Tibial artery (tissue), 4 donors: ENCODE results near the gene CMTM3.

ENCODE experiments used
- DNase-seq, 2 donors: peaks; one replicate each; pipeline ENCODE4 v3.0.0-alpha.2; 2019
- H3K27ac ChIP-seq, 2 donors: fragments of 200-600 bp; sonication (generic) in 1 of 2; 1 replicate in 1 of 2; 2 replicates in 1 of 2; pipeline ENCODE4 v1.5.1; 2018 to 2019; ENCODE audit warnings: mild to moderate bottlenecking in 1 of 2
- H3K27me3 ChIP-seq, 2 donors: fragments of 200-600 bp; sonication (generic) in 1 of 2; one replicate each; pipeline versions ENCODE4 v1.5.1 to v1.6.0; 2016 to 2019
- H3K36me3 ChIP-seq, 3 donors: fragments of 200-600 bp; sonication (generic) in 2 of 3; one replicate each; pipeline ENCODE4 v1.5.1; 2016 to 2019; ENCODE audit warnings: mild to moderate bottlenecking in 2 of 3
- H3K4me1 ChIP-seq, 4 donors: fragments of 200-600 bp; sonication (generic) in 2 of 4; 1 replicate in 3 of 4; 2 replicates in 1 of 4; pipeline ENCODE4 v1.5.1; 2016 to 2019
- H3K4me3 ChIP-seq, 2 donors: fragments of 200-600 bp; sonication (generic) in 1 of 2; 1 replicate in 1 of 2; 2 replicates in 1 of 2; pipeline ENCODE4 v1.5.1; 2018 to 2019; ENCODE audit warnings: mild to moderate bottlenecking in 2 of 2
- H3K9me3 ChIP-seq, 3 donors: fragments of 200-600 bp; sonication (generic) in 1 of 3; one replicate each; pipeline ENCODE4 v1.5.1; 2016 to 2019
- intact Hi-C: fragments of 100-400 bp; cut with DNase I; formaldehyde crosslinking; loops from one replicate; pipeline ENCODE4 v1.15.0; 2023; ENCODE audit warnings: low total_unique reads
- TF ChIP-seq, protein P1 (sequence below), 2 experiments: fragments of 200-600 bp in 1 of 2; fragments of 450-650 bp in 1 of 2; IDR thresholded peaks; one replicate each; pipeline ENCODE4 v1.5.1; 2017 to 2019; ENCODE audit warnings: antibody characterized with exemption in 2 of 2, mild to moderate bottlenecking in 1 of 2, moderate library complexity in 1 of 2

The CMTM3 gene

DNA sequence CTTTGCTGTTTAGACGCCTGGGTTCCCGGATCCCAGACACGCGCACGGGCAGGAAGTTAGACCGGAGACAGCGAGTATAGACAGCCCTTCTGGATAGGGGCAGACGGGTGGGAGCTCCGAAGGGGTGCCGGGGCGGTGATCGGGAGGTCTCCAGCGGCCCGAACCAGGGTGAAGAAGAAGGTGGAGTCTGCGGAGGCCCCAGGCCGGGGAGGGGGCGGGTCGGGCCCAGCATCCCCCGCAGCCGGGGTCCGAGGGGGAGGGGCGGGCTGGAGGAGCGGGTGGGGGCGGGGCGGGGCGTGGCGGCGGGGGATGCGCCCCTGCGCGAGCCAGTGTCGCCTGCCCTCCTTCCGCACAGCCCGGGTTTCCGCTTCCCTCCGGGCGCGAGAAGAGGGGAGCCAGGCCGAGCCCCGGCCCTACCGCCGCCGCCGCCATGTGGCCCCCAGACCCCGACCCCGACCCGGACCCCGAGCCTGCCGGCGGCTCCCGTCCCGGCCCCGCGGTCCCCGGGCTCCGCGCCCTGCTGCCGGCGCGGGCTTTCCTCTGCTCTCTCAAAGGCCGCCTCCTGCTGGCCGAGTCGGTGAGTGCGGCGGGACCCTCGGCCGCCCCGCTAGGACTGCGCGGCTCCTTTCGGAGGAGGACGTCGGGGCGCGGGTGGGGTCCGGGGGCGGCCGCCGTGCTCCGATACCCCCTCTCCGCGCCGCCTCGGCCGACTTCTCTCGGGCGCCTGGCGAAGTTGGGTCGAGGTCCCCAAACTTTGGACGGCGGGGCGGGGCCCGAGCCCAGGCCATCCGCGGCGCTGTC is at the start of gene CMTM3:
Gene CMTM3, plus strand, starts transcription at position 329 of the 801 bp plus-strand sequence. Its CDS starts 102 bp downstream, at position 431.
- Histone ChIP-seq H3K27me3 (peaks cover 0 to 18% of the 10 kb centered on the region in 2 donors), H3K4me1 (peaks cover 0 to 41% (median 28%) of the 10 kb centered on the region in 4 donors), H3K4me3 (peak within 1 kb of the TSS; percentile 56 to 65), H3K9me3 (no peaks in the 10 kb centered on the region), H3K27ac (peak within 1 kb of the TSS; percentile 68 to 78), H3K36me3 (peaks cover 0 to 3% (median 1%) of the 10 kb centered on the region in 3 donors)
- peak; percentile 50 to 74 for DNase-seq
- TF ChIP-seq, protein P1, sequence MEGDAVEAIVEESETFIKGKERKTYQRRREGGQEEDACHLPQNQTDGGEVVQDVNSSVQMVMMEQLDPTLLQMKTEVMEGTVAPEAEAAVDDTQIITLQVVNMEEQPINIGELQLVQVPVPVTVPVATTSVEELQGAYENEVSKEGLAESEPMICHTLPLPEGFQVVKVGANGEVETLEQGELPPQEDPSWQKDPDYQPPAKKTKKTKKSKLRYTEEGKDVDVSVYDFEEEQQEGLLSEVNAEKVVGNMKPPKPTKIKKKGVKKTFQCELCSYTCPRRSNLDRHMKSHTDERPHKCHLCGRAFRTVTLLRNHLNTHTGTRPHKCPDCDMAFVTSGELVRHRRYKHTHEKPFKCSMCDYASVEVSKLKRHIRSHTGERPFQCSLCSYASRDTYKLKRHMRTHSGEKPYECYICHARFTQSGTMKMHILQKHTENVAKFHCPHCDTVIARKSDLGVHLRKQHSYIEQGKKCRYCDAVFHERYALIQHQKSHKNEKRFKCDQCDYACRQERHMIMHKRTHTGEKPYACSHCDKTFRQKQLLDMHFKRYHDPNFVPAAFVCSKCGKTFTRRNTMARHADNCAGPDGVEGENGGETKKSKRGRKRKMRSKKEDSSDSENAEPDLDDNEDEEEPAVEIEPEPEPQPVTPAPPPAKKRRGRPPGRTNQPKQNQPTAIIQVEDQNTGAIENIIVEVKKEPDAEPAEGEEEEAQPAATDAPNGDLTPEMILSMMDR (IDR thresholded peaks at IDR 0.05) = peak; percentile 65 to 76
- intact Hi-C loops = loop anchor here (5.0 to 10.0 kb wide), 4 partner anchors 130 to 263 kb away; partner anchors contain the start of gene DYNC1LI2

GRCh38 chr16:66560107-66560506 is 44.4 kb upstream of the CMTM3 start:
- intact Hi-C loops = no loop called here
- no peaks in the 10 kb centered on the region for H3K27me3 ChIP-seq
- no peak overlapping the region for H3K4me3 ChIP-seq
- H3K27ac ChIP-seq = no peak overlapping the region
- peaks cover 0 to 40% (median 5%) of the 10 kb centered on the region in 3 donors for H3K36me3 ChIP-seq
- TF ChIP-seq, protein P1 (IDR thresholded peaks at IDR 0.05) = no peak
- no peaks in the 10 kb centered on the region for H3K9me3 ChIP-seq
- H3K4me1 ChIP-seq = peaks cover 0 to 19% (median 0%) of the 10 kb centered on the region in 4 donors
- no peak for DNase-seq

GRCh38 chr16:66561381-66562080 is 43.0 kb upstream of the CMTM3 start:
- TF ChIP-seq, protein P1 (IDR thresholded peaks at IDR 0.05) = no peak
- Histone ChIP-seq H3K27me3 (no peaks in the 10 kb centered on the region), H3K27ac (no peak overlapping the region), H3K9me3 (no peaks in the 10 kb centered on the region), H3K4me3 (no peak overlapping the region), H3K4me1 (peaks cover 0 to 10% (median 0%) of the 10 kb centered on the region in 4 donors), H3K36me3 (peaks cover 8 to 52% (median 14%) of the 10 kb centered on the region in 3 donors)
- intact Hi-C loops = no loop called here
- DNase-seq = no peak

DNA sequence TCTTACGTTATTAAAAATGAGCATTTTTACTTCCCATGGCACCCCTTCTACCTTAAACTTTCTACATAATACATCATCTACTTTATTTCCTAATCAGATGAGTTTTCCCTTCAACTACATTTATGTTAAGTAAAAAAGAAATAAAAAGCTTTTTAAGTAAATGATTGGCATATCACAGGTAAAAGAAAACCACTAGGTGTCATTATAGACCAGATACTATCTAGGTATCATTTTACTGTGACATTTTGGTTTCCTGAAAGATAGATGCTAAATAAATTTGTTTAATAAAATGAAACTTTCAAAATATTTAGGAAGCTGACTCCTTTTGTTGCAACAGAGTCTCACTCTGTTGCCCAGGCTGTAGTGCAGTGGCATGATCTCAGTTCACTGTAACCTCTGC is 42.1 kb upstream of the CMTM3 start:
- peaks cover 0 to 1% (median 0%) of the 10 kb centered on the region in 4 donors for H3K4me1 ChIP-seq
- peaks cover 12 to 51% (median 21%) of the 10 kb centered on the region in 3 donors for H3K36me3 ChIP-seq
- H3K9me3 ChIP-seq = no peaks in the 10 kb centered on the region
- no peak overlapping the region for H3K4me3 ChIP-seq
- no peaks in the 10 kb centered on the region for H3K27me3 ChIP-seq
- no peak for DNase-seq
- H3K27ac ChIP-seq = no peak overlapping the region
- intact Hi-C loops = no loop called here
- TF ChIP-seq, protein P1 (IDR thresholded peaks at IDR 0.05) = no peak

- H3K9me3 ChIP-seq = no peaks in the 10 kb centered on the region
- H3K4me3 ChIP-seq = no peak overlapping the region
- intact Hi-C loops = no loop called here
- no peaks in the 10 kb centered on the region for H3K4me1 ChIP-seq
- H3K27me3 ChIP-seq = no peaks in the 10 kb centered on the region
- H3K27ac ChIP-seq = no peak overlapping the region
- DNase-seq = no peak
- TF ChIP-seq, protein P1 (IDR thresholded peaks at IDR 0.05) = no peak
- H3K36me3 ChIP-seq = peaks cover 12 to 50% (median 21%) of the 10 kb centered on the region in 3 donors
Measured at GRCh38 chr16:66562986-66563385, 41.5 kb upstream of the CMTM3 start.
